ENCODE results near the gene ADGRF3.
"Not testable (repeated sequence)": the region's sequence is repeated elsewhere in the genome, so short reads cannot be mapped to it uniquely, and the experiment has no call there.

ADGRF3 gene

GRCh38 chr2:26384183-26384582 is 37.6 kb upstream of the ADGRF3 start:
- no peak overlapping the region for H3K27ac ChIP-seq
- no peak for TF ChIP-seq CTCF (conservative IDR thresholded peaks at IDR 0.05; ENCODE audit: low read depth)
- ChIA-PET CTCF (no interaction called here), POLR2A (ENCODE audit: low non-redundant PET) (no interaction called here)
- peak; percentile 31 for DNase-seq (ENCODE audit: low spot score)

- CTCF ChIA-PET: interaction anchor here (0.6 kb wide), 1 partner anchor 137 kb away, joined by 3 read pairs; no protein-coding TSS in a partner anchor
- POLR2A ChIA-PET (ENCODE audit: low non-redundant PET): no interaction called here
- no peak overlapping the region for H3K27ac ChIP-seq
- no peak for DNase-seq (ENCODE audit: low spot score)
- no peak for TF ChIP-seq CTCF (conservative IDR thresholded peaks at IDR 0.05; ENCODE audit: low read depth)
Measured at GRCh38 chr2:26382564-26382963, 36.0 kb upstream of the ADGRF3 start.

DNA sequence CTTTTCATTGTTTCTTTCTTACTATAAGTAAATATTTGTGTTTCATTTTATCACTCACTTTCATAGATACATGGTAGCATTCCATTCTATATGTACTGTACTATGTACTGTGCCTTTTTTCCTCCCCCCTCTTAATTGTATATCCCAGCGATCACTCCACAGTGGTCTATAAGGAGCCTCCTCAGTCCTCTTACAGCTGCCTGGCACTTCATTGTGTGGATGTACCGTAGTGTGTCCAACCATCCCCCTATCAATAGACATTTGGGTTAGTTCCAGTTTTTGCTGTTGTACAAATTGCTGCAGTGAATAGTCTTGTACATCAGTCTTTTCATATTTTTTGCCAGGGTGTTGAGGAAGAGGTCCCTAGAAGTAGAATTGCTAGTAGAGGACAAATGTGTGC is 33.7 kb upstream of the ADGRF3 start:
- TF ChIP-seq CTCF (conservative IDR thresholded peaks at IDR 0.05; ENCODE audit: low read depth): no peak
- DNase-seq (ENCODE audit: low spot score): no peak
- no peak overlapping the region for H3K27ac ChIP-seq
- ChIA-PET POLR2A (ENCODE audit: low non-redundant PET) (no interaction called here), CTCF (no interaction called here)

- no peak for TF ChIP-seq CTCF (conservative IDR thresholded peaks at IDR 0.05; ENCODE audit: low read depth)
- POLR2A ChIA-PET (ENCODE audit: low non-redundant PET): no interaction called here
- no peak overlapping the region for H3K27ac ChIP-seq
- no peak for DNase-seq (ENCODE audit: low spot score)
- CTCF ChIA-PET: interaction anchor here (0.7 kb wide), 1 partner anchor 19 kb away, joined by 3 read pairs; no protein-coding TSS in a partner anchor
Measured at GRCh38 chr2:26376799-26377198, 30.2 kb upstream of the ADGRF3 start.

DNA sequence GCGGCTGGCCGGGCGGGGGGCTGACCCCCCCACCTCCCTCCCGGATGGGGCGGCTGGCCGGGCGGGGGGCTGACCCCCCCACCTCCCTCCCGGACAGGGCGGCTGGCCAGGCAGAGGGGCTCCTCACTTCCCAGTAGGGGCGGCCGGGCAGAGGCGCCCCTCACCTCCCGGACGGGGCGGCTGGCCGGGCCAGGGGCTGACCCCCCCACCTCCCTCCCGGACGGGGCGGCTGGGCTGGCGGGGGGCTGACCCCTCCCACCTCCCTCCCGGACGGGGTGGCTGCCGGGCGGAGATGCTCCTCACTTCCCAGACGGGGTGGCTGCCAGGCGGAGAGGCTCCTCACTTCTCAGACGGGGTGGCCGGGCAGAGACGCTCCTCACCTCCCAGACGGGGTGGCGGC is 24.3 kb upstream of the ADGRF3 start:
- POLR2A ChIA-PET (ENCODE audit: low non-redundant PET); CTCF ChIA-PET; DNase-seq (ENCODE audit: low spot score); H3K27ac ChIP-seq: not testable (repeated sequence)

DNA sequence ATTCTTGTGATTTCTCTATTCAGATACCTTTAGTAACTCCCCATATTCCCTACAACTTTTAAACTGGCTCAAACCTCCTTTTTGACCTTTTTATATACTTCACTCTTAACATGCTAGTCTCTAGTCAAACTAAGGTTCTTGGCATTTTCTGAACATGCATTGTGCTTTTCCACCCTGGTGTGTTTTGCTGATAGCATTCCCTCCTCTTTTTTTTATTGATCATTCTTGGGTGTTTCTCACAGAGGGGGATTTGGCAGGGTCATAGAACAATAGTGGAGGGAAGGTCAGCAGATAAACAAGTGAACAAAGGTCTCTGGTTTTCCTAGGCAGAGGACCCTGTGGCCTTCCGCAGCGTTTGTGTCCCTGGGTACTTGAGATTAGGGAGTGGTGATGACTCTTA is 23.1 kb upstream of the ADGRF3 start:
- DNase-seq (ENCODE audit: low spot score); POLR2A ChIA-PET (ENCODE audit: low non-redundant PET); CTCF ChIA-PET; H3K27ac ChIP-seq: not testable (repeated sequence)

DNA sequence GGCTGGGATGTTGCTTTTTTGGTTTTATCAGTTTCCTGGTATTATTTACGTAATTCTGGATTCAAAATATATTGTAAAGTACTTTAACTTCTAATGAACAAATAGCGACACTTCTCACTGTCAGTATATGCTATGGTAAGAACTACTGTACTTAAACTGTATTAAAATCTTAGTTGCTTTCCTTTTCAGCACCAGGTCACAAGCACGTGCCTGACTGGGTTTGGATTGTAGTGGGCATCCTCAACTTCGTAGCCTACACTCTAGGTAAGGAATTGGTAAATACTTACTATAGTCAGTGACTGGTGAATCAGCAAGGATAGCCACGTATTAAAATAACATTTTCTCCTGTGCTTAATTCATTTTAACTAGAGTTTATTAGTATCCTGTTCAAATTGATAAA is 20.4 kb upstream of the ADGRF3 start:
- POLR2A ChIA-PET (ENCODE audit: low non-redundant PET): no interaction called here
- H3K27ac ChIP-seq: no peak overlapping the region
- CTCF ChIA-PET: no interaction called here
- TF ChIP-seq CTCF (conservative IDR thresholded peaks at IDR 0.05; ENCODE audit: low read depth): no peak
- DNase-seq (ENCODE audit: low spot score): no peak

DNA sequence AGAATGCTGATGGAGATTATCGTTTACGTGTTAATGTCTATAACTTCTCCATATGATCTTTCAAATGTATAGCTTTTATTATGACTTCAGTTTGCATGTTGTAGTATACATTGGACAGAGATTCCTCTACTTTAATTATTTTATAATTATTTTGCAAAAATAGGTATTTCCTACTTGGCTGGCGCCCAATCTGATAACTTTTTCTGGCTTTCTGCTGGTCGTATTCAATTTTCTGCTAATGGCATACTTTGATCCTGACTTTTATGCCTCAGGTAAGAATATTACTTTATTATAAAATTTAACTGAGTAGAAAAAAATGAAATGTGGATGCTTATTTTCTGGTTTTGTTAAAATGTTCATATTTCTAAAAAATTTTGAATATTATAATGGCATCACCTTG is 18.1 kb upstream of the ADGRF3 start:
- H3K27ac ChIP-seq: no peak overlapping the region

More for the DNA sequence above, 18.1 kb upstream of the ADGRF3 start:
- ChIA-PET POLR2A (ENCODE audit: low non-redundant PET) (no interaction called here), CTCF (no interaction called here)
- no peak for DNase-seq (ENCODE audit: low spot score)
- no peak for TF ChIP-seq CTCF (conservative IDR thresholded peaks at IDR 0.05; ENCODE audit: low read depth)

Measured in RWPE1 (cell line).